DOHH2 (cell line): ENCODE measurements around the gene PLEKHA1.

Experiments
- CTCF ChIP-seq: fragments of 200-600 bp; sonication (generic); IDR thresholded peaks from one replicate; pipeline ENCODE4 v1.5.1; 2014; ENCODE audit warnings: antibody characterized with exemption, mild to moderate bottlenecking, low read depth, low read length; ENCODE audit not compliant: poor library complexity, severe bottlenecking
- EZH2phosphoT487 ChIP-seq: fragments of 200-600 bp; sonication (generic); IDR thresholded peaks from 2 replicates; pipeline ENCODE4 v1.6.1; 2017; ENCODE audit warnings: borderline replicate concordance, mild to moderate bottlenecking, antibody characterized with exemption, low read length, moderate library complexity, mixed read lengths

- TF ChIP-seq EZH2phosphoT487, result no peak
- no peak for TF ChIP-seq CTCF
Measured at GRCh38 chr10:122350893-122351292, 23.6 kb upstream of the PLEKHA1 start.
